ENCODE measurements around the gene H6PD.

Gene H6PD

DNA sequence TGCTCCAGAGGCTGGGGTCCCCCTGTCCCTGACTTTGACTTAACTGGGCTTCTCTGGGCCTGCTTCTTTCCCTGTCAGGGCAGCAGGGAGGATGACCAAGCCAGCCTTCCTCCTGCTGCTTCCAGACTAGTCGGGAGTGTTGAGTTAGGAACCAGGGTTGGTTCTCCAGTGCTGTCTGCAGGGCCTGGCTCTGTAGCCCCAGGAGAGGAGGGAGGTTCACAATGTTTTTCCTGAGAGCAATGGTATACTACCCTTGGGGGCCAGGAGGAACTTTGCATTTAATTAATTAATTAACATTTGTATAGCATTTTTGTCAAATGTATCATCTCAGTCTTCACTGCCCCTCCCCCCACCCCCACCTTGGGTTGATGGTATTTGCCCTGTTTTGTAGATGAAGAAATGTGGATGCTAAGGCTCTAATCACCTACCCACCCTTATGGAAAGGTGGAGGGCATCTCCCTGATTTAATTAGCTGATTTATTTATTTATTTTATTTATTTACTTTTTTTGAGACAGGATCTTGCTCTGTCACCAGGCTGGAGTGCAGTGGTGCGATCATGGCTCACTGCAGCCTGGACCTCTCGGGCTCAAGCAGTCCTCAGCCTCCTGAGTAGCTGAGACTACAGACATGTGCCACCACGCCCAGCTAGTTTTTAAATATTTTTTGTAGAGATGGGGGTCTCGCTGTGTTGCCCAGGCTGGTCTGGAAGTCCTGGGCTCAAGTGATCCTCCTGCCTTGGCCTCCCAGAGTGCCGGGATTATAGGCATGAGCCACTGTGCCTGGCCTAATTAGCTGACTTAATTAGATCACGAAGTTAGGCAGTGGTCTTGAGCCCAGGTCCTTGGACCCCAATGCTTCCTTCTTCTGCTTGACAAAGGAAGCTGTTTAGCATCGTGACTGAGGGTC lies 6.6 kb downstream of the H6PD start:
- DNase-seq (ENCODE audit: low read depth, low spot score): no peak

DNA sequence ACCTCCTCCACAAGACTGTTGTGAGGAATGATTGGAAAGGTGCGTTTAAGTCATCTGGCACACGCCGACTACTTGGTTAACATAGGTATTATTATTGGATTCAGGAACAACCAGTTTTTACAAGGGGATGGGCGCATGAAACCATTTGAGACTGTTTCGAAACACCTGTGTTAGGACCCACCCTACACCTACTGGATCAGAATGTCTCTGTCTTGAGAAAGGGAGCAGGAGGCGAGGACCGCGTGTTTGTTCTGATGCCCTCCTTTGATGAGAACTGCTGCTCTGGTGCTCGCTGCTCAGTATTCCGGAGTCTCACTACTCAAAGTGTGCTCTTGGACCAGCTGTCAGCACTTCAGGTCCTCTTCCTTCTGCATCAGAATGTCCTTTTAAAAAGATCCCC lies 7.3 kb downstream of the H6PD start:
- DNase-seq (ENCODE audit: low read depth, low spot score): no peak

DNA sequence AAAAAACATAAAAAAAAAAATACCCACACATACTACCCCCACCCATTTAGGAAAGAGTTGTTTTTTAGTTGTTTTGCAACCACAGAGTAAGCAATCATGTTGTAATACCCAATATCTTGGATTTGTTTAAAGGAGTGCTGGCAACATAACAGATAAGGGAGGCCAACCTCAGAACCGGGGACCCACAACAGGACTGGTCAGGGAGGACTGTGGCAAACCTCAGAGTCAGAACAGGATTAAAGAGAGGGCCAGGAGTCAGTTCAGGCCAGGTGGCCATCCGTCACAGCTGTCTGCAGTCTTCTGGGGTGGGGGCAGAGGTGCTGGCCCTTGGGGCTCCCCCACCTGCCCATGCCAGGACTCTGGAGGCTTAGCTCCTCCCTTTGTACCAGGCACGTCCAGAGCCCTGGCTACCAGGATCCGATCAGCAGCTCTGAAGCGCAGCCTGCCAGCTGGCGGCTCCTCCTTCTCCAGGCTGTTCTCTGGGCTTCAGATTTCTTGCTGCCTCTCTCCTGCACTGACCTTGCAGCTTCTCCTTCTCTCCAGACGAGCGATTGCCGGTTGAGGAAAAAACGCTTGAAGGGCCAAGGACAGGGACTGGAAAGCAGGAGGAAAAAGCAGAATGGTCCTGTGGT lies 7.9 kb downstream of the H6PD start:
- no peak for DNase-seq (ENCODE audit: low read depth, low spot score)

DNA sequence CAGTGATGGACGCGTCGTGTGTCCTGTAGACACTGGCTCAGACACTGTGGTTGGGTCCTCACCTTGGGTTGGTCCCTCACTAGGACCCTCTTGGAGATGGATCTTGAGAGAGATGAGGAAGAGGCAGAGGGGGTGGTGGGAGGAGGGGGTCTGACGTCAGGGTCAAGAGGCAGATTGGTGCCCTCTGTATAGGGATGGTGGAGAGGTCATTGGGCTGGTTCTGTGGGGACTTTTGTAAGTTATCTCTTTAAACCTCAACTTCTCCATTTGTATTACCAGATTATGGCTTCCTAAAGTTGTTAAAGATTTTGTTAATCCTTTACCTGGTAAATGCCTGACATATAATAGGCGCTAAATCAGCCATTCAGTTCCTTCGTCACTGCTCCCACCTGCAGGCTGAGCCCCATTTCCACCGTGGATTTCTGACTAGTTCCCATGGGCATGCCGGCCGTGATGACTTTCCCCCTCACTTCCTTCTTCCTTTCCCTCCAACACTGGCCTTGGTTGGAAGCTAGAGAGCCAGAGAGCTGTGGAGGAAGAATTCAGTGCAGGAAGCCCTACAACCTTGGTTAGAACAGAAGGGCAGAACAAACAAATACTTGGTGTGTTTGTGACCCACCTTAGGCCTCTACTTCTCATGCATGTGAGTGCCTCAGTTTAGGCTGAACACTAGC lies 8.6 kb downstream of the H6PD start:
- no peak for DNase-seq (ENCODE audit: low read depth, low spot score)

DNA sequence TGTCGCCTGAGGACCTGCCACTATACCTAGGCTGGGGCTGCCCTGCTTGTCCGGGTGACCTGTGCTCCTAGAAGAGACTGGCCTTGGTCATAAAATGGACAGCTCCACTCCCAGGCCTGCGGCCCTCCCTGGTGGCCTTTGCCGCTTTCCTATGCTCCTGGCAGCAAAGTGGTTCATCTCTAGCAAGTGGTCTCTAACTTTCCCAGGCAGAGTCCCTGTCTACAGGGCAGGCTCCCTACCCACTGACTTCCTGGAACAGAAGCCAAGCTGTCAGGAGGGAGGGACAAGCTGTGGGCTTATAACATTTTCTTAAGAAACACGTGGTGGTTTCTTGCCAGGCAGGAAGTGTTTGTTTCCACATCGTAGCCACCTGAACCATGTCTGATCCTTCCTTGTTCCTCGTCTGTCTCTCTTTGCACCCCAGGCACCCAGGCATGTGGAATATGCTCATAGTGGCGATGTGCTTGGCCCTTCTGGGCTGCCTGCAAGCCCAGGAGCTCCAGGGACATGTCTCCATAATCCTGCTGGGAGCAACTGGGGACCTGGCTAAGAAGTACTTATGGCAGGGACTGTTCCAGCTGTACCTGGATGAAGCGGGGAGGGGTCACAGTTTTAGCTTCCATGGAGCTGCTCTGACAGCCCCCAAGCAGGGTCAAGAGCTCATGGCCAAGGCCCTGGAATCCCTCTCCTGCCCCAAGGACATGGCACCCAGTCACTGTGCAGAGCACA lies 10.1 kb downstream of the H6PD start:
- no peak for DNase-seq (ENCODE audit: low read depth, low spot score)

DNA sequence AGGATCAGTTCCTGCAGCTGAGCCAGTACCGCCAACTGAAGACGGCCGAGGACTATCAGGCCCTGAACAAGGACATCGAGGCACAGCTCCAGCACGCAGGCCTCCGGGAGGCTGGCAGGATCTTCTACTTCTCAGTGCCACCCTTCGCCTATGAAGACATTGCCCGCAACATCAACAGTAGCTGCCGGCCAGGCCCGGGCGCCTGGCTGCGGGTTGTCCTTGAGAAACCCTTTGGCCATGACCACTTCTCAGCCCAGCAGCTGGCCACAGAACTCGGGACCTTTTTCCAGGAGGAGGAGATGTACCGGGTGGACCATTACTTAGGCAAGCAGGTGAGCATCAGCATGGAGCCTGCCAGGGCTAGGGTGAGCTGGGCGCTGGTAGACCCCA lies 10.7 kb downstream of the H6PD start:
- no peak for DNase-seq (ENCODE audit: low read depth, low spot score)

DNA sequence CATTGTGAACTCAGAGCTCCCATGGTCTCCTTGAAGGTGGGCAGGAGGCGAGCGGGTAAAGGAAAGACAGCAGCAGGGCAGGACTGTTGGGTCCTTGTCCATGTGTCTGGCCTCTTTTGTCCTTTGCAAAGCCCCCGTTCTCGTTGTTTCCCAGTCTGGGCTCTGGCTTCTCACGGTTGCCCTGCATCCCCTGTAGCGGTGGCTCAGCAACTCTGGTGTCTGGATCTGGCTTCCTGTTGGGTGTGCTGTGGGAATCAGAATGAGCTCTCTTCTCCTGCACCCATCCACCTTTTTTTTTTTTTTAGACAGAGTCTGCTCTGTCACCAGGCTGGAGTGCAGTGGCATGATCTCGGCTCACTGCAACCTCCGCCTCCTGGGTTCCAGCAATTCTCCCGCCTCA lies 11.1 kb downstream of the H6PD start:
- DNase-seq (ENCODE audit: low read depth, low spot score): no peak

DNA sequence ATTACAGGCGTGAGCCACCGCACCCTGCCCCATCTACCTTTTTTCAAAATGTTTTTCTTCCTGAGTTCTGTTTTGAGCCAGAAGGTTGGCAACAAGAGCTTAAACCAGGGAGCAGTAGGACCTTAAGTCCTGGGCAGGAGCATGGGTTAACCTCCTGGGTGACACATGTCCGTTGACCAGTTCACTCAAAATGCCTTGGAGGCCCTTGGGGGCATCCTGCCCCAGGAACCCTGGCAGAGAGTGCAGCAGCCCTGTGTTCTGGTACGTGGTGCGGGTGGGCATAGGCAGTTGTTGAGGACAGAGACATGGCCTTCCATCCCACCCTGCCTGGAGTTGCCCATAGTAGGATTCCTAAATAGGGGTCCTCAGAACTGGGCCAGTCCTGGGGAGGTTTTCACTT lies 11.6 kb downstream of the H6PD start:
- DNase-seq (ENCODE audit: low read depth, low spot score): no peak

DNA sequence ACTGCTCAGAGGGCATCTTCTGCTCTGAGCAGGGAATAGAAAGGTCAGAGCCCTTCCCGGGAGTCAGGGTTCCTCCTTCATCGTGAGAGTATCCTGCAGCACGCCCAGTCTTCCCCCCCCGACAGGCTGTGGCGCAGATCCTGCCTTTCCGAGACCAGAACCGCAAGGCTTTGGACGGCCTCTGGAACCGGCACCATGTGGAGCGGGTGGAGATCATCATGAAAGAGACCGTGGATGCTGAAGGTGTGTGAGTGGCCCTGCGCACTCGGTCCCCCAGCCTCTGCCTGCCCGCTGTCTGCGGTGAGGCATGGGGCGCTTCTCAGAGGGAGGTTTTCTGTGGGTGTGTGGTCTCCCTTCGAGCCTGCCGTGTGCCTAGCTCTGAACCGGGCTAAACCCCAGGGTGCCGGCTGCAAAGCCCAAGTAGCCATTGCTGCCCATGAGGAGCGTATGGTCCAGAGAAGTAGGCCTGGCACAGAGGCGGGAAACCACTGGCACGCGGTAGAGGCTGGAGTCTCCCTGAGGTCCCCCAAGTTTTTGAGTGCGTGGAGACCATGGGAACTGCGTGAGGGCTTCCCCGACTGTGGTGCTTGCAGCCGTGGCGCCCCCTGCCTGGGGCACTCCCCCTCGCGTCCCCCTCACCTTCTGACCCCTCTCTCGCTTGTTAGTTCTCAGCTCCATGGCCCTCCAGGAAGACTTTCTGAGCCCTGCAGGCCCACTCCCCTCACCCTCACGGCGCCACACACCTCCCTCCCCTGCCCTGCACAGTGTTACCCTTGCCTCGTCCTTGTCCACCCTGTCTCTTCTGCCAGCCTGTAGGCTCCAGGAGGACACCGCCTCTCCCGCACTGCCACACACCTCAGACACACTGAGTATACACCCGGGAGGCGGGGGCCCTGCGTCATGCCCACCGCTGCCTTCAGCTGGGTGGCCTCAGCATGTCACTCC lies 12.5 kb downstream of the H6PD start:
- DNase-seq (ENCODE audit: low read depth, low spot score): no peak

DNA sequence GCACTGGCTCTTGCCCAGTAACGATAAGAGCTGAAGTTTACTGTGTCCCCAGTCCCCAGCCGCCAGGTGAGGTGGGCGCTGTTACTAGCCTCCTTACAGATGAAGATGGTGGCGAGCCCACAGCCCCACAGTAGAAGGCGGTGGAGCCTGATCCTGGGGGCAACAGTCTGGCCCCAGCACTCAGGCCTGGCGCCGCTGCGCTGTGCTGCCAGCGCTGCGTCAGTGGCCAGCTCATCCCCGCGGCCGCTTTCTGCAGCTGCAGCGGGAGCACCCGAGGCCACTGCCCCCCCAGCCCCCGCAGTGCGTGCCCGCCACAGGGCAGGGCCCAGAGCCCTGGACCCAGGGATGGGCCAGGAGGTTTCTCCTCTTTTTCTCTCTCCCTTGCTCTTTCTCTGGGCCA lies 13.3 kb downstream of the H6PD start:
- DNase-seq (ENCODE audit: low read depth, low spot score): no peak

DNA sequence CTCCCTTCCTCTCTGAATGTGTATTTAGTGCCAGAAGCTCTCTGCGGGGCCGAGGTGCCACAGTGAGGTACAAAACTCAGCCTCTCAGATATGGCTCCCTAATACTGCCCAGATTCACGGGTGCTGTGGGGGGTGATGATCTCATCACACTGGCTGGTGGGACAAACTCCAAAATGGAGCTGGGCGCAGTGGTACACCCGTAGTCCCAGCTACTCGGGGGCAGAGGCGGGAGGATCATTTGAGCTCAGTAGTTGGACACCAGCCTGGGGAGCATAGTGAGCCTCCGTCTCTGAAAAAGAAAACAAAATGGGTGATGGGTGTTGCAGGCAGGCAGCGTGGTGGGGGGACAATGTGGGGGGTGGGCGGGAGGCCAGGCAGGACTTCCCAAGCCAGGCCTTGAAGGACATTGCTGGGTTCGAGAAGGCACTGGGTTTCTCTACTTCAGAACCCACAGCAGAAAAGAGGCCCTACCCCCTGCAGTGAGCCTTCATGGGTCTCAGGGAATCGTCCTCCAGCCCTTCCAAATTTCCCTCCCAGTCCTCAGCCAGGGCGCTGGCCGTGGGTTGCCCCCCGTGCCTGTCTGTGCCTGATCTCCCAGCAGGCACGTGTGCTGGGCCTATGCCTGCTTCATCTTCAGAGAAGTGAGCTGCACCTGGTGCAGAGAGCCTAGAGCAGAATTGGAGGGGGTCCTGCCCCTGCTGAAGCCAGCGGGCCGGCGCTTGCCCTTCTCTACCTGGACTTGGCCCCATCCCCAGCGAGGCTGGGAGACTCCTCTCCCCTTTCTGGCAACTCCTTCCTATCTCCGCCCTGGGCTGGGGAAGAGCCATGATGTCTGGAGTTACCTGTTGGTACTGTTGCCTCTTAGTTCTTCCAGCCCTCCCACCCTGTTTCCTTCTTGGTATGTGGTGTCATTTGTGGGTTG lies 14.0 kb downstream of the H6PD start:
- no peak for DNase-seq (ENCODE audit: low read depth, low spot score)

DNA sequence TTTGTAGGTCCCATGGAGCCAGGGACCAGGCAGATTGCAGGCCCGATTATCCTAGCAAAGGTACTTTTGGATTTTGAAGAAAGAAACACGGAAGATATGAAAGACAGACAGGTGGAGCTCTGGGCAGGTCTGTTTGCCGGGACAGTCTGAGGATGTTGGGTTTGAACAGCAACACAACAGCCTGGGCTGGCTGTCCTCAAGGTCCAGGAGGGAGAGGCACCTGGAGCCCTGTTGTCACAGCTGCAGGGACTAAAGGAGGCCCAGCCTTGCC lies 14.6 kb downstream of the H6PD start:
- DNase-seq (ENCODE audit: low read depth, low spot score): no peak

DNA sequence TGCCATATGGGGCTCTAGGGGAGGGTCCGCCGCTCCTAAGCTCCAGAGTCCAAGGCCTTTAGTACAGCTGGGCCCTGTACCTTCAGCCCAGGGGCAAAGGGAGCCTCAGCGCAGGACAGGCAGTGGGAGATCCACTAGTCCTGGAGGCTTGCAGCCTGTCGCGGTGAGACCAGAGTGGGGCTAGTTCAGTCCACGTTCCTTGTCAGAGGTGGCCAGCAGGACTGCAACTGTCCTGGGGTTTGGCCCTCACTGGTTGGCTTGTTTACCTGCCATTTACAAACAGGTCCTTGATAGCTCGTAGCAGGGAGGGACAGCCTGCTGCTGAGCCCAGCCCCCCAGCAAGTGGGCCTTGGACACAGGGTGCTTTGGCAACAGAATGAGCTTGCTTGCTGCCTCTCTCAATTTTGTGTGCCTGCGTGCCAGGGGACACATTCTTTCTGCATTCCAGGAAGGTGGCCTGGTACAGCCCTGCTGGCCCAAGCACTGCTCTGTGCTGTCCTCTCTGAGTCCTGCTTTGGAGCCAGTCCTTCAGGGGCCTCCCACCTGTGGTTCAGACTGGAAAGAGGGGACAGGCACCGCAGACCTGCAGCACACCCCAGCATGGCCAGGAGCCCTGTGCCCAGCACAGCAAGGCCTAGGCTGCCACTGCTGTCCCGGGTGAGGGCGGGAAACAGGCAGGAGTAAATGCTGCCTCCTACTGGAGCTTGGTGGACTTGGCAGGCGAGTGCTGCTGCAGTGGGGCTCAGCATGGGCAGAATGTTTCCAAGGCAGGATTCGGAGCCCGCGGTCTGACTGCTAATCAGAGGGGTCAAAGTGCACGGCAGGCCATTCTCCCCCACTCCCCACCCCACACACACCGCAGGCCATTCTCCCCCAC lies 15.2 kb downstream of the H6PD start:
- DNase-seq (ENCODE audit: low read depth, low spot score): peak; percentile 87

DNA sequence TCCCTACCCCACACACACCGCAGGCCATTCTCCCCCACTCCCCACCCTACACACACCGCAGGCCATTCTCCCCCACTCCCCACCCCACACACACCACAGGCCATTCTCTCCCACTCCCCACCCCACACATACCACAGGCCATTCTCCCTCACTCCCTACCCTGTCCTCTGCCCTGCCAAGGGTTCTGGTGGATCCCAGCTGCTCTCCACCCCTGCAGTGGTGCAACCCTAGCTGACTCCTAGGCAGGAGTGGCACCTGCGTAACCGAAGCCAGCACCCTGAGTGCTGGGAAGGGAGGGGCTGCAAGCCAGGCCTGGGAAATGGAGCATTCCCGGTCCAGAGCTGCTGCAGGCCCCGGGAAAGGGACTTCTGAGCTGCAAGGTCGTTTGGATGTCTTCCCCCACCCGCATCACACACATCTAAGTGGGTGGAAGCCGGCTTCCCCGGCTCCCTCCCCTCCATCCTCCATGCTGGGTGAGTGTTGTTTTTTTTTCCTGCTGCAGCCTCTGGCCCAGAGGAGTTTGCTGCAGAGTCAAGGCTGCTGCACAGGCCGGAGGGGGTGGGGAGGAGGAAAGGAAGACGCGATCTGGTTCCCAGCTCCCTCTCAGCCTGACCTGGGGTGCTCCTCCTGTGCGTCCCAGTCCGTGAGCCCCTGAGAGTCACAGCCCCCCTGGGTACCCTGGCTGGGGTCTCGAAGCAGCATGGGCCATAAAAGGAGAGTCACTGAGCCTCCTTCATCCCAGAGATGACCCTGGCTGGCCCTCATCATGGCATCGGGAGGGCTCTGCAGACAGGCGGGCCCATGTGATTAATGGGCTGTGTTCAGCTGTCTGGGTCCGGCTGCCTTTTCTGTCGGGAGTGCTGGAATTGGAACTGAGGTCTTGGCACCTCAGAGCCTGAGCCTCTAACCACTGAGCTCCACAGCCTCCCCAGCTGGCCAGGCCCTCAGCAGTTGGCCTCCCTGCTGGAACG lies 16.1 kb downstream of the H6PD start:
- no peak for DNase-seq (ENCODE audit: low read depth, low spot score)

DNA sequence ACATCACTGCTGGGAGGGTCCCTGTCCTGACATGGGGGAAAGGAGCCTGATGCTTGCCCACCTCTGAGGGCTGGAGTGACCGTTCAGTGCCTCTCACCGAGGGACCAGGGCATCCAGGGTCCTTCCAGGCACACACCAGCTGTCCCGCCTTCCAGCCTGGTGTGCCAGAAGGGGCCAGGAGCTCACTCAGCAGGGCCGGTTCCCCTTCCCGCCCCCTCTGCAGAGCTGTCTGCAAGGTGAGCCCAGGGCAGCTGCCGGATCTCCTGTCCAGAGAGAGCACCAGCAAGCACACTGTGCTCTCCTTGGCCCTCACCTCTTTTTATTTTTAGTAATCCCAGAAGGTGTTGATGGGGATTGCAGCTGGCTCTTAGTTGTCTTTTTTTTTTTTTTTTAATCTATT lies 16.9 kb downstream of the H6PD start:
- DNase-seq (ENCODE audit: low read depth, low spot score): no peak

DNA sequence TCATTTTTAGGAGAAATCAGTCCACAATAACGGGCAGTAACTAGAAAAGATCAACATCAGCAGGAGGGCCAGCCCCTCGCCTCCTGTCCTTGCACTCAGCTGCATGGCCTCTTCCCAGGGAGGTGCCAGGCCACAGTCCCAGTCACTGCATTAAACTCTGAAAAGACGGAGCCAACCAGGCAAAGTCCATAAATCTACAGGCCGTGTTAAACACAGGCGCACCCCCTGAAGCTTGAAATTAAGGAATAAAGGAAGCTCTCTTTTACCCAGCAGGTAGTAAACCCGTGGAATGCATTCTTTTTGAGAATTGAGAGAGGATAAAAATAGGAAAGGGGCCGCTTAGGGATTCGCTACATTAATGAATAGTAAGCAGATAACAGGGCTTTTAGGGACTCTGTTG lies 18.4 kb downstream of the H6PD start:
- no peak for DNase-seq (ENCODE audit: low read depth, low spot score)

DNA sequence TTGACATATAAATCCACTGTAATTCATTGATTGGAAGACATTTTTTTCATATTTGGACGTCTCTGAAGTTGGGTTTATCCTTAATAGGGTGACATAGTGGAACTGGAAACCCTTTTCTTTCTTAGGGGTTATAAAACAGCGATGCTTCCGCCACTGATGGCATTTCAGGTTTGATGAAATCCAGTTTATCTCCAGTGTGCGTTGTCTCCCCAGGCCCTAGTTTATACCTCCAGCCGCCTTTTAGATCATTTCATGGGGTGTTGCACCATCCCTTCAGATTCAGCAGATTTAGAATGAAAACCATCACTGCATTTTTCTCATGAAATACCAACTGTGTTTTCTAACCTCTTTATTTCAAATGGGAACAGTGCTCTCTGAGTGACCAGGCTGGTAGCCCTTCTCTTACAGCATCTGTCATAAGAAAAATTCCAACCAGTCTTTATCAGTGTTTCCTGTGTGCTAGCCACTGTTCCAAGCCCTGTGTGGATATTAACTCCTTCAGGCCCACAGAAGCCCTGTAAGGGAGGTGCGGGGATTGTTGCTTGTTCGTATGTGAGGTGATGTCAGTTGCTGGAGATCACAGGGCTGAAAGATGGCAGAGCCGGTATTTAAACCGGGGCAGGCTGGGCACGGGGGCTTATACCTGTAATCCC lies 19.0 kb downstream of the H6PD start:
- DNase-seq (ENCODE audit: low read depth, low spot score): no peak

All from ELF-1 (cell line).